Dermis blood vessel endothelial cell (primary cell): ENCODE results near the gene CDH26. TPM values are rescaled to one million over a fixed set of nuclear protein-coding genes. Genes with fewer than 3 reads are reported as not detected.

Source experiments
- DNase-seq: peaks from one replicate; pipeline ENCODE4 v3.0.0; 2010
- total RNA-seq: library from RNA; depleted of rRNA; stranded (reverse); fragments of >200 nt; gene quantifications from 2 replicates; pipeline ENCODE4 v1.2.3, GENCODE V29; 2014

Gene CDH26
- total RNA-seq, 1 donor from 2014 or later, result 1.5 TPM

GRCh38 chr20:60049601-60050000, 91.4 kb downstream of the CDH26 start:
- no peak for DNase-seq

- DNase-seq, result no peak
These were observed 92.1 kb downstream of the CDH26 start for GRCh38 chr20:60050193-60050947.

- no peak for DNase-seq
These were observed 93.7 kb downstream of the CDH26 start for GRCh38 chr20:60051911-60052310.

GRCh38 chr20:60052322-60052721, 94.1 kb downstream of the CDH26 start:
- DNase-seq, result no peak

- DNase-seq, result no peak
These were observed 95.0 kb downstream of the CDH26 start for GRCh38 chr20:60053125-60053817.

- no peak for DNase-seq
These were observed 95.6 kb downstream of the CDH26 start for GRCh38 chr20:60053818-60054190.

- DNase-seq, result no peak
These were observed 96.8 kb downstream of the CDH26 start for GRCh38 chr20:60054716-60055634.

- DNase-seq, result no peak
These were observed 97.5 kb downstream of the CDH26 start for GRCh38 chr20:60055740-60056139.

GRCh38 chr20:60056407-60057122, 98.3 kb downstream of the CDH26 start:
- no peak for DNase-seq

GRCh38 chr20:60057123-60057865, 99.1 kb downstream of the CDH26 start:
- DNase-seq, result peak; percentile 63

- no peak for DNase-seq
These were observed 99.9 kb downstream of the CDH26 start for GRCh38 chr20:60057866-60058807.

GRCh38 chr20:60058879-60059278, 100.7 kb downstream of the CDH26 start:
- no peak for DNase-seq

GRCh38 chr20:60060006-60060557, 101.9 kb downstream of the CDH26 start:
- DNase-seq, result no peak

GRCh38 chr20:60060593-60060992, 102.4 kb downstream of the CDH26 start:
- no peak for DNase-seq

GRCh38 chr20:60062431-60063047, 104.3 kb downstream of the CDH26 start:
- DNase-seq, result no peak

GRCh38 chr20:60063048-60063451, 104.8 kb downstream of the CDH26 start:
- DNase-seq, result no peak

- no peak for DNase-seq
These were observed 105.6 kb downstream of the CDH26 start for GRCh38 chr20:60063739-60064380.
